Measurements from ENCODE around the gene RAB26.
"Not testable (repeated sequence)": the region's sequence is repeated elsewhere in the genome, so short reads cannot be mapped to it uniquely, and the experiment has no call there.

Gene RAB26

DNA sequence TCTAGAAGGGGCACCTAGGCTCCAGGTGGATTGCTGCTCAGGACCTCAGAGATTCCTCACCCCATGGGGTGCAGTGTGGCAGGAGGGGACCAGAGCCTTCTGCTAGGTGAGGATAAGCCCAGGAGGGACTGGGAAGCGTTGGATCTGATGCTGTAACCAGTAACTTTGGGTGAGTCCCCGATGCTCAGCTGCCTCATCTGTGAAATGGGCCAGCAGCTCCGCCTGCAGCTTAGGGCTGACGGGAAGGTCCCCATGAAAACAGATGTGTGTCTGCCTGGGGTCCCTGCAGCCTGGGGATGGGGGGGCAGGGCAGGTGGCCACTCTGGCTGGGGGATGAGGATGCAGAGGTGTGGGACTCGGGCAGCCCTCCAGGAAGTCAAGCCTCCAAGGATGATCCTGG is 50.7 kb downstream of the RAB26 start:
- H3K36me3 ChIP-seq (ENCODE audit: control insufficient read depth in 2 of 2, insufficient read depth in 2 of 2, low read length in 2 of 2) = no peaks in the 10 kb centered on the region
- no peak overlapping the region for H3K27ac ChIP-seq (ENCODE audit: low read length)
- H3K27me3 ChIP-seq (ENCODE audit: control insufficient read depth in 1 of 2, insufficient read depth in 2 of 2, low read length in 2 of 2) = peaks cover 28 to 36% of the 10 kb centered on the region in 2 donors
- H3K4me1 ChIP-seq (ENCODE audit: control insufficient read depth, insufficient read depth, low read length) = peaks cover 19% of the 10 kb centered on the region
- H3K4me3 ChIP-seq (ENCODE audit: low read length in 2 of 2) = no peak overlapping the region
- no peaks in the 10 kb centered on the region for H3K9me3 ChIP-seq (ENCODE audit: control insufficient read depth in 2 of 2, low read length in 2 of 2)
- no peak overlapping the region for H3K9ac ChIP-seq (ENCODE audit: low read length in 2 of 2)

DNA sequence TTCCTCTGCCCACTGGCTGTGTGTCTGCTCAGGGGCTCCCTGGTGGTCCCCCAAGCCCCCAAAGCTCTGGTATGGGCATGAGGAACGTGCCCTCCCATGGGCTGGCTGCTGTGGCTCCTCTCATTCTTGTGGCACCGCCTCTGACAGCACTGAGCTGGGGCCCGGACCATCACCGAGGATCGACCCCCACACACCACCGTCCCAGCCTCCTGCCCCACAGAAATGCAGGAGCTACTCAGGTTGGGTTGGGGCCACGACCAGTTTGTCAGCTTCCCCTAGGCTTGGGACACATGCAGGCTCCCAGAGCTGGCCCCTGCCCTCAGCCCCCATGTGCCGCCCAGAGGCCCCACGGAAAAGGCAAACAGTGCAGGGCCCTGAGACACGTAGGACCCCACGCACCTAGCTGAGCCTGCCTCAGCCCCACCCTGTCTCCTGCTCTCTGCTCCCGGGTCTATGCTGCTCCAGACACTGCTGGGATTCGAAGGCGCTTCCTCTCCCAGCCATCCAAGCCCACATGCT is 51.3 kb downstream of the RAB26 start:
- Histone ChIP-seq H3K27me3 (ENCODE audit: control insufficient read depth in 1 of 2, insufficient read depth in 2 of 2, low read length in 2 of 2) (peaks cover 22 to 30% of the 10 kb centered on the region in 2 donors), H3K9ac (ENCODE audit: low read length in 2 of 2) (no peak overlapping the region), H3K27ac (ENCODE audit: low read length) (no peak overlapping the region), H3K4me3 (ENCODE audit: low read length in 2 of 2) (no peak overlapping the region), H3K9me3 (ENCODE audit: control insufficient read depth in 2 of 2, low read length in 2 of 2) (no peaks in the 10 kb centered on the region), H3K36me3 (ENCODE audit: control insufficient read depth in 2 of 2, insufficient read depth in 2 of 2, low read length in 2 of 2) (no peaks in the 10 kb centered on the region), H3K4me1 (ENCODE audit: control insufficient read depth, insufficient read depth, low read length) (peaks cover 20% of the 10 kb centered on the region)

DNA sequence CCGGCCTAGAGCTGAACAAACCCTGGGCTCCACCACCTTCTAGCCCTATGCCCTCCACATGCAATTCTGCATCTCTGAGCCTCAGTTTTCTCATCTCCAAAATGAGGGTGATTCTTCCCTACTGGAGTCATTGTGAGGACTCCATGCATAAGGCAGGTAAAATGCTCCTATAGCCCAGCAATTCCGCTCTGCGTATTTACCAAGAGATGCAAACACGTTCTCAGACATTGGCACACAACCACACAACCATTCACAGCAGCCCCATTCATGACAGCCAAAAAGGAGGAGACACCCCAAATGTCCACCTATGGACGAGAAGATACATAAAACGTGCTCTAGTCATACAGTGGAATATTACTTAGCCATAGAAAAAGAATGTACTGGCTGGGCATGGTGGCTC is 51.9 kb downstream of the RAB26 start:
- Histone ChIP-seq H3K27ac (ENCODE audit: low read length) (no peak overlapping the region), H3K9ac (ENCODE audit: low read length in 2 of 2) (no peak overlapping the region), H3K27me3 (ENCODE audit: control insufficient read depth in 1 of 2, insufficient read depth in 2 of 2, low read length in 2 of 2) (peaks cover 15 to 23% of the 10 kb centered on the region in 2 donors), H3K36me3 (ENCODE audit: control insufficient read depth in 2 of 2, insufficient read depth in 2 of 2, low read length in 2 of 2) (no peaks in the 10 kb centered on the region), H3K4me1 (ENCODE audit: control insufficient read depth, insufficient read depth, low read length) (peaks cover 18% of the 10 kb centered on the region), H3K9me3 (ENCODE audit: control insufficient read depth in 2 of 2, low read length in 2 of 2) (no peaks in the 10 kb centered on the region), H3K4me3 (ENCODE audit: low read length in 2 of 2) (no peak overlapping the region)

DNA sequence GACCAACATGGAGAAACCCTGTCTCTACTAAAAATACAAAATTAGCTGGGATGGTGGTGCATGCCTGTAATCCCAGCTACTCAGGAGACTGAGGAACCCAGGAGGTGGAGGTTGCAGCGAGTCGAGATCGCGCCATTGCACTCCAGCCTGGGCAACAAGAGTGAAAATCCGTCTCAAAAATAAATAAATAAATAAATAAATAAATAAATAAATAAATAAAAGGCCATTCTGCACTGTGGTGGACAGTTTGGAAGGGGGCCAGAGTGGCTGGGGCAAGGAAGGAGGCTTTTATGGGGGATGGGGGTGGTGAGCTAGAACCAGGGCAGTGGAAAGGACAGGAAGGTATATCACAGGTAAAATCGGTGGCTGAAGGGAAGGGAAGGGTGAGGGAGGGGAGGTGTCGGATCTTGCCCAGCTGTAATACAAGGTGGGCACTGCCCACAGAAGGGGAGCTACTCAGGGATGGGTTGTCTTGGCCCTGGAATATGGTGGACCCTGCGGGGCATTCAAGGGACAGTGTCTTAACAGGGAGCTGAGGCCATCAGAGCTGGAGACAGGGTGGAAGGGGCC is 54.8 kb downstream of the RAB26 start:
- H3K27ac ChIP-seq (ENCODE audit: low read length); H3K9me3 ChIP-seq (ENCODE audit: control insufficient read depth in 2 of 2, low read length in 2 of 2); H3K27me3 ChIP-seq (ENCODE audit: control insufficient read depth in 1 of 2, insufficient read depth in 2 of 2, low read length in 2 of 2); H3K9ac ChIP-seq (ENCODE audit: low read length in 2 of 2); H3K4me3 ChIP-seq (ENCODE audit: low read length in 2 of 2): not testable (repeated sequence)
- peaks cover 20% of the 10 kb centered on the region for H3K4me1 ChIP-seq (ENCODE audit: control insufficient read depth, insufficient read depth, low read length)
- H3K36me3 ChIP-seq (ENCODE audit: control insufficient read depth in 2 of 2, insufficient read depth in 2 of 2, low read length in 2 of 2) = peaks cover 6 to 11% of the 10 kb centered on the region in 2 donors

All from stomach smooth muscle (tissue), 2 donors.